Measurements from ENCODE around the gene ZNF391.

The ZNF391 gene

DNA sequence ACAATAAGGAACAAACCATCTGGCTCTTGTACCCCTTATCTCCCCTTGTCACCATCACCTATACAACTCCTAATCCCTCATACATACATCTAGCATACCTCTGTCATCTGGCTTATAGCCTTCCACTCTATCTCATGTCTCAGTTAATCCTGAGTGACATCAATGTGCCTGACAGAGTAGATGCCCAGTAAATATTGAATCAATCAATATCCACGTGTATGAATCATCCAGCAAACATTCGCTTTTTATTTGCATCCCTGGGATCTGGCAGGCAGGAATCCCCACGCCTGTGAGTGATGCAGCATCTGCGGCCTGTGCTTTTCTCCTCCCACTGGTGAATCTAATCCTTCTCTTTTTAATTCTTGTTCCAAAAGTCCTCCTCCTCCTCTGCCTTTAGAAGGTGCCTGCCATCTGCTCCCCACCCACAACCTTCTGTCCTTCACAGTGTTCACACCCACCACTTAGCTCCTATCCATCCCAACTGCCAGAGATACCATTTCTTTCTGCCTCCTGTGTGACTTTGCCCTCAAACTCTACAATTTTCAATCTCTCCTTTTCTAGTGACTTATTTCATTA, 37.6 kb downstream of the ZNF391 start:
- H3K4me1 Mint-ChIP-seq = no peaks in the 10 kb centered on the region
- H3K36me3 Mint-ChIP-seq (ENCODE audit: low read depth) = no peaks in the 10 kb centered on the region
- no peaks in the 10 kb centered on the region for H3K27me3 Mint-ChIP-seq (ENCODE audit: low read depth)
- H3K9me3 Mint-ChIP-seq = peaks cover 6% of the 10 kb centered on the region
- H3K4me3 Mint-ChIP-seq = no peak overlapping the region
- TF ChIP-seq, protein P1, sequence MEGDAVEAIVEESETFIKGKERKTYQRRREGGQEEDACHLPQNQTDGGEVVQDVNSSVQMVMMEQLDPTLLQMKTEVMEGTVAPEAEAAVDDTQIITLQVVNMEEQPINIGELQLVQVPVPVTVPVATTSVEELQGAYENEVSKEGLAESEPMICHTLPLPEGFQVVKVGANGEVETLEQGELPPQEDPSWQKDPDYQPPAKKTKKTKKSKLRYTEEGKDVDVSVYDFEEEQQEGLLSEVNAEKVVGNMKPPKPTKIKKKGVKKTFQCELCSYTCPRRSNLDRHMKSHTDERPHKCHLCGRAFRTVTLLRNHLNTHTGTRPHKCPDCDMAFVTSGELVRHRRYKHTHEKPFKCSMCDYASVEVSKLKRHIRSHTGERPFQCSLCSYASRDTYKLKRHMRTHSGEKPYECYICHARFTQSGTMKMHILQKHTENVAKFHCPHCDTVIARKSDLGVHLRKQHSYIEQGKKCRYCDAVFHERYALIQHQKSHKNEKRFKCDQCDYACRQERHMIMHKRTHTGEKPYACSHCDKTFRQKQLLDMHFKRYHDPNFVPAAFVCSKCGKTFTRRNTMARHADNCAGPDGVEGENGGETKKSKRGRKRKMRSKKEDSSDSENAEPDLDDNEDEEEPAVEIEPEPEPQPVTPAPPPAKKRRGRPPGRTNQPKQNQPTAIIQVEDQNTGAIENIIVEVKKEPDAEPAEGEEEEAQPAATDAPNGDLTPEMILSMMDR (IDR thresholded peaks at IDR 0.05; ENCODE audit: unreplicated experiment in 3 of 3) = no peak
- H3K27ac Mint-ChIP-seq = no peak overlapping the region

DNA sequence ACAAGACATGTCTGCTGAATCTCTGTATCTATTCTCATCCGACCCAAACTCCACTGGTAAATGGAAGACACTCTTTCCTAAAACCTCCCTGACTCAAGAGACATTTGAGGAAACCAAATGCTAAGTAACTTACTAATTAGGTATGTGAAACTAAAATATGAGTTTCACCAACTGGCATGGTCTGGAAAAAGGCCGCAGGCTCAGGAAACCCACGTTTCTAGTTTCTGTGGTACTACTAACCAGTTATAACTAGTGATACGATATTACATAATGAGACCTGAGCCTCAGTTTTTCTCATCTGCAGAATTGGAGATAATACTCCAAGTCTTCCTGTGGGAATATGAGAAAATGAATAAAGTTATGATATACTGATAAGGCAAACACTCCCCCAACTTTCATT, 39.9 kb downstream of the ZNF391 start:
- no peak overlapping the region for H3K27ac Mint-ChIP-seq
- TF ChIP-seq, protein P1 (IDR thresholded peaks at IDR 0.05; ENCODE audit: unreplicated experiment in 3 of 3) = no peak
- H3K27me3 Mint-ChIP-seq (ENCODE audit: low read depth) = no peaks in the 10 kb centered on the region
- peaks cover 9% of the 10 kb centered on the region for H3K9me3 Mint-ChIP-seq
- H3K36me3 Mint-ChIP-seq (ENCODE audit: low read depth) = no peaks in the 10 kb centered on the region
- no peak overlapping the region for H3K4me3 Mint-ChIP-seq
- no peaks in the 10 kb centered on the region for H3K4me1 Mint-ChIP-seq

DNA sequence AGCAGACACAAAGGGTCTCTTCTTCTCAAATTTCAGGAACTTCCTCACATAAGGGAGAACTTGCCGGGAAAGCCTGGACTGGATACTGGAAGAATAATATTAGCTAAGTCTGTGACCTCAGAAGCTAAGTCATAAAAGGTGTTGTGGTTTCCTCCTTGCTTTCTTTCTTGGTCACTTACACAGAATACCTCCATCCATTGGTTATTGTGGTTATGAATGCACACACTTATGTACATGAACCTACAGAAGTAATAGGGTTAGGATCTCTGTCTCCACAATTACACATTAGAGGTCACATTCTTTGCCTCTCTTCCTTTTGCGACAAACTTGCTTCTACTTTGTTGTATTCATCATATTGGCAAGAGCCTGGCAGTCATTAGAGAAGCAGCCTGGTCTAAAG, 40.4 kb downstream of the ZNF391 start:
- TF ChIP-seq, protein P1 (IDR thresholded peaks at IDR 0.05; ENCODE audit: unreplicated experiment in 3 of 3) = no peak
- Mint-ChIP-seq H3K27me3 (ENCODE audit: low read depth) (no peaks in the 10 kb centered on the region), H3K4me3 (no peak overlapping the region), H3K9me3 (peaks cover 13% of the 10 kb centered on the region), H3K27ac (no peak overlapping the region), H3K4me1 (no peaks in the 10 kb centered on the region), H3K36me3 (ENCODE audit: low read depth) (no peaks in the 10 kb centered on the region)

DNA sequence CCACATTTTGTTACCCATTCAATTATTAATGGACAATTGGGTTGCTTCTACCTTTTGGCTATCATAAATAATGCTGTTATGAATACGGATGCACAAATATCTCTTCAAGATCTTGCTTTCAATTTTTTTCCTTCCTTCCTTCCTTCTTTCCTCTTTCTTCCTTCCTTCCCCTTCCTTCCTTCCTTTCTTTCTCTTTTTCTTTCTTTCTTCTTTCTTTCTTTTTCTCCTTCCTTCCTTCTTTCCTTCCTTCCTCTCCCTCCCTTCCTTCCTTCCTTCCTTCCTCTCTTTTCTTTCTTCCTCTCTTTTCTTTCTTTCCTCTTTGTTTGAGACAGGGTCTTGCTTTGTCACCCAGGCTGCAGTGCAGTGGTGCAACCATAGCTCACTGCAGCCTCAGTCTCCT, 45.2 kb downstream of the ZNF391 start:
- Mint-ChIP-seq H3K4me3 (no peak overlapping the region), H3K27ac (no peak overlapping the region), H3K9me3 (peaks cover 34% of the 10 kb centered on the region), H3K4me1 (no peaks in the 10 kb centered on the region), H3K36me3 (ENCODE audit: low read depth) (no peaks in the 10 kb centered on the region), H3K27me3 (ENCODE audit: low read depth) (no peaks in the 10 kb centered on the region)
- TF ChIP-seq, protein P1 (IDR thresholded peaks at IDR 0.05; ENCODE audit: unreplicated experiment in 3 of 3) = no peak

DNA sequence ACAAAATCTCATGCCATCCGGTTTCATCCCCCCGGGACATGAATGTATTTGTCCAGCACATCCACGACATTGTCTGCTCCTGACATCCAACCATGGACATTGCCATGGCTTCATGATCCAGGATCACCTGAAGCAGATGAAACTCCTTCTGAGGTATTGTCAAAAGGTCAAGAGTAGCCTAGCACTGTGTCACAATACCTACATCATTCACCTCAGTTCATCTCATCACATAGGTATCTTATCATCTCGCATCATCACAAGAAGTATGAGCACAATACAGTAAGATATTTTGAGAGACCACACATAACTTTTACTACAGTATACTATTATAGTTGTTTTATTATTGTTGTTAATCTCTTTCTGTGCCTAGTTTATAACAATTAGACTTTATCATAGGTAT, 50.8 kb downstream of the ZNF391 start:
- Mint-ChIP-seq H3K27me3 (ENCODE audit: low read depth) (no peaks in the 10 kb centered on the region), H3K9me3 (peaks cover 33% of the 10 kb centered on the region), H3K36me3 (ENCODE audit: low read depth) (peaks cover 5% of the 10 kb centered on the region), H3K27ac (no peak overlapping the region), H3K4me3 (no peak overlapping the region), H3K4me1 (no peaks in the 10 kb centered on the region)
- TF ChIP-seq, protein P1 (IDR thresholded peaks at IDR 0.05; ENCODE audit: unreplicated experiment in 3 of 3) = no peak

DNA sequence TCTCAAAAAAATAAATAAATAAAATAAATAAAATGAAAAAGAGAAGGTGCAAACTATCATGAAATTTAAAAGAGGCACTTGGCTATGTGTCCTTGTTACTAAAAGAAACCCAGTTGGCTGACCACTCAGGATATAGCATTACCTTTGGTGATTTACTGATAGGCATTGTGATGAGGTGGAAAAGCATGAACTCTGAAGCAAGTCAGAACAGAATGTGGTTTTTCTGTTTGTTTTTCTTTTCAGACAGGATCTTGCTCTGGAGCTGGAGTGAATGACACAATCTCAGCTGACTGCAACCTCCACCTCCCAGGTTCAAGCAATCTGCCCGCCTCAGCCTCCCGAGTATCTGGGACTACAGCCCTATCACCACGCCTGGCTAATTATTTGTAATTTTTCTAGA, 52.4 kb downstream of the ZNF391 start:
- no peaks in the 10 kb centered on the region for H3K27me3 Mint-ChIP-seq (ENCODE audit: low read depth)
- TF ChIP-seq, protein P1 (IDR thresholded peaks at IDR 0.05; ENCODE audit: unreplicated experiment in 3 of 3) = no peak
- peaks cover 29% of the 10 kb centered on the region for H3K9me3 Mint-ChIP-seq
- no peaks in the 10 kb centered on the region for H3K4me1 Mint-ChIP-seq
- H3K36me3 Mint-ChIP-seq (ENCODE audit: low read depth) = peaks cover 14% of the 10 kb centered on the region
- no peak overlapping the region for H3K27ac Mint-ChIP-seq
- no peak overlapping the region for H3K4me3 Mint-ChIP-seq
